Urothelium cell line (cell line): Measurements from ENCODE around the gene HASPIN.
"Not testable (repeated sequence)": the region's sequence is repeated elsewhere in the genome, so short reads cannot be mapped to it uniquely, and the experiment has no call there.

ENCODE experiments used
- DNase-seq: peaks from one replicate; pipeline ENCODE4 v3.0.0; 2011; ENCODE audit warnings: low spot score, mixed read lengths
- FAIRE-seq: peaks from 2 replicates; lab custom pipeline; 2011; peaks lifted over from hg19 to GRCh38; lab: Jason Lieb, UNC

Gene HASPIN

DNA sequence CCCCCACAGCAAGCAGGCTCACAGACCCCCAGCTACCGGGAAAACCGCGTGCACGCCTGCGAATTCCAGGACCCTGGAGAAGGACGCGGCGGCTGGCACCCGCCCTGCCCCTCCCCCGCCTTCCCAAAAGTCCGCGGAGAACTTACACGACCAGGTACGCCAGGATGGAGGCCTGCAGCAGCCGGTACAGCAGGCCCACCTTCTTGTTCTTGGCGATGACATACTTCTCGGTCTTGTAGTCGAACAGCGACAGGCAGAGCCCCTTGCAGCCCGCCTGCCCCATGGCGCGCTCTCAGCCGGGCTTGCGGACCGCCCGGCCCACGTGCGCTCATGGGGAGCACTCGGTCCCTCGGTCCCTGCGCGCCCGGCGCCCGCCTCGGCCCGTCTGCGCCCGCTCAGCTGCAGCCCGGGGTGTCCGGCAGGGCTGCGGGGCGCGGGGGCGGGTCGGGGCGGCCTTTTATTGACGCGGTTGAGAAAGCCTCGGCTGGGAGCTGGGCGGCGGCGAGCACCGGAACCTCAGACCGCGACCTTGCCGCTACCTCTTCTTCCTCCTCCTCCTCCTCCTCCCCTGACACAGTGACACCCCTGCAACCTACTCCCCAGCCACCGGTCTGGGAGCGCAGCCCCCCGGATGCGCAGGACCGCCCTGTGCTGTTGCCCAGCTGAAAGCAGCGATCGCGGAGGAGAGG, 27.8 kb upstream of the HASPIN start, which contains the start of gene P2RX5:
P2RX5 (minus strand) TSS at position 433 of the 689 bp plus-strand sequence; CDS start at position 283, 150 bp downstream.
- FAIRE-seq (no peak), DNase-seq (no peak)

DNA sequence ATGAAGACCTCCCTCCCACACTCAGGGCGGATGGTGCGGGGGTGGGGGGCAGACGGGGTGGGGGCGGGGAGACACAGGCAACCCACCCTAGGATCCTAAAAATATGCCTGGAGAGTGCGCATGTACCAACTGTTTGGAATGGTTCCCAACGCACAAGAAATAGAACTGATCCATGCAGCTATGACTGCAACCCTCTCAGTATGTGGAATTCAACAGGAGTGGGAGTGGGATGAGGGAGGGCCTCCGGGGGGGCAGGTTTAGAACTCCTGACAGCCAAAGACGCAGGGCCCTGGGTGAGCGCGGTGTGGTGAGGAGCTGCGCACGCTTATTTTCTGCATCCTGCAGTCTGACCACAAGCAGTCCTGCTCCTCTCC, 26.6 kb upstream of the HASPIN start:
- DNase-seq (no peak), FAIRE-seq (no peak)

DNA sequence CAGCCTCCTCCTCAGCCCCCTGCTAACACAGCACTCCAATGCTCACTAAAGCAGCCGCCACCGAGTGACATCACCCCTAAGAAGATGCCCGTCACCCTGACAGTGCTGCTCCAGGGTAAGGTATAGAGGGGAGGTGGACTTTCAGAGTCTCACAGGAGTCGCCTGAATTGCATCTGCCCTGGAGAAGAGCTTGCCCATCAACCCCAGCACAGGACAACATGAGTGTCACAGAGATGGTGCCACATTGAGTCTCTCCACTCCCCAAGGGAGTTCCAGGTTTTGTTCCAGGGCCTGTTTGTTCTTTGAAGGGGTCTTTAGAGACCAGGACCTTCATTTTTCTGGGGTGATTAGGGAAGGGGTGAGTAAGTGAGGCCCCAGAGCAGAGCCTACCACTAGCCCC, 25.6 kb upstream of the HASPIN start:
- FAIRE-seq (no peak), DNase-seq (no peak)

DNA sequence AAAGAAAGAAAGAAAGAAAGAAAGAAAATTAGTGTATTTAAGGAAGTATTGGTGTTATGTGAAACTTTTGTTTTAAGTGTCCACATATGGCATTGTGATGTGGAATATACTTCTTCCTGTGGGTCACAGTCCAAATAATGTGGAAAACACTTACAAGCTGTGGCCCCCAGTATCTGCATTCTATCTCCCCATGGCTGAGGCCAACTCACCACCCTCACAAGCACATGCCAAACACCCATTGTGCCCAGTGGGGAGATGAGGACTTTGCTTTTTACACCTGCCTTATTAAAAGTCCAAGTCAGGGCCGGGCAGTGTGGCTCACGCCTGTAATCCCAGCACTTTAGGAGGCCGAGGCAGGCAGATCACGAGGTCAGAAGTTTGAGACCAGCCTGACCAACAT, 23.8 kb upstream of the HASPIN start:
- no peak for FAIRE-seq
- DNase-seq: no peak

DNA sequence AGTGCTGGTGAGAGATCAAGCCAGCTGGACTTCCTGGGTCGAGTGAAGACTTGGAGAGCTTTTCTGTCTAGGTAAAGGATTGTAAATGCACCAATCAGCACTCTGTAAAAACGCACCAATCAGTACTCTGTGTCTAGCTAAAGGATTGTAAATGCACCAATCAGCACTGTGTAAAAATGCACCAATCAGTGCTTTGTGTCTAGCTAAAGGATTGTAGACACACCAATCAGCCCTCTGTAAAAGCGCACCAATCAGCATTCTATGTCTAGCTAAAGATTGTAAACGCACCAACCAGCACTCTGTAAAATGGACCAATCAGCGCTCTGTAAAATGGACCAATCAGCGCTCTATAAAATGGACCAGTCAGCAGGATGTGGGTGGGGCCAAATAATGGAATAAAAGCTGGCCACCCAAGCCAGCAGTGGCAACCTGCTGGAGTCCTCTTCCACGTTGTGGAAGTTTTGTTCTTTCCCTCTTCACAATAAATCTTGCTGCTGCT, 21.6 kb upstream of the HASPIN start:
- not testable (repeated sequence) for DNase-seq, FAIRE-seq

DNA sequence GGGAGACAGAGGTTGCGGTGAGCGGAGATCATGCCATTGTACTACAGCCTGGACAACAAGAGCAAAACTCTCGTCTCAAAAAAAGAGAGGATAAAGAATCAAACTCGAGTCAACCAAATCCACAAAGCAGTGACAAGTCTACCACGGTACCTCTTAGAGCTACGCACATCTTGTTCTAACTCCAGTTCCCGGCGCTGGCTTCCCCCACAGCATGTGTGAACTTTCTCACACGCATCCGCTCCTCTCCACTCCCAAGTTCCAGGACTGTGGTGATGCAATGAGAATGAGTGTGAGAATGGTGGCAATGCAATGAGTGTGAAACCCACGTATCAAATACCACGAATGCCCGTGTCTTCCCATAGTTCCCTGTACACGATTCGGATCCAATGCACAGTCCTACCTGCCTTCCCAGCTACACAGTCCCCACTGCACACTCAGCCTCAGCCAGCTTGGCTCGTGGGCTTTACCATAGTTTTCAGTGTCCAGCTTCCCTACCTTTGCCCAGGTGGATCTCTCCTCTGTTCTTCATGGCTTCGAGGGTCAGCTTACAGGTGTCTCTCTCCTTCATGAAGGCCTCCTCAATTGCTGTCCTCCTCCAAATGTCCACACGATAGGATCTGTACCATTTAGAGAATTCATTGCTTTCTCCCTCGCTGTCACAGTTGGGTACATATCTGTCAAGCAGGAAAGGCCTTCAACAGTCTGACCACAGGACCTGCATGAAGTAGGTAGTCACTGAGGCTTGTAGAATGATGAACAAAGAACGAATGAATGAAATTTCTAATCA, 18.6 kb upstream of the HASPIN start:
- DNase-seq (no peak), FAIRE-seq (no peak)

DNA sequence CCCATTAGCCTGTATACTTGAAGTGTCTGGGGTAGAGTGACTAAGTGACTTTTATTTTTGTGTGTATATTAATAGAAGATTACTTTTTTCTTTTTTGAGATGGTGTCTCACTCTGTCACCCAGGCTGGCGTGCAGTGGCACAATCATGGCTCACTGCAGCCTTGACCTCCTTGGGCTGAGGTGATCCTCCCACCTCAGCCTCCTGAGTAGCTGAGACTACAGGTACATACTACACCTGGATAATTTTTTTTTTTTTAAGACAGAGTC, 18.1 kb upstream of the HASPIN start:
- not testable (repeated sequence) for DNase-seq, FAIRE-seq

DNA sequence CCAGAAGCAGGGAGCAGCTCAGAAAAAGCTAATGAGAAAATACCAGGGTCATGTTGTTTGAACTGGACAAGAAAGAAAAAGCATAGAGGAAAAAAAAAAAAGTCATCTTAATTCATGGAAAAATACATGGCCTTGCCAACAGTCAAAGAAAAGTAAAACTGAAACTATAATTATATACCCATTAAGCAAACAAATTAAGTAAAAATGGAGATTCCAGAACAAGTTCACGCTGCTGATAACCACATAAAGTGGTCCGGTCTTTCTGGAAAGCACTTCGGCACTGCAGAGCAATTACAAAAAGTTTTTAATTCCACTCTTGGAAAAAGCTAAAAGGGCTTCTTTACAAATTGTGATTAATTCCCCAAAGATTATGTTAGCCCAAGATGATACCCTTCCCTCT, 15.3 kb upstream of the HASPIN start:
- FAIRE-seq: no peak

DNA sequence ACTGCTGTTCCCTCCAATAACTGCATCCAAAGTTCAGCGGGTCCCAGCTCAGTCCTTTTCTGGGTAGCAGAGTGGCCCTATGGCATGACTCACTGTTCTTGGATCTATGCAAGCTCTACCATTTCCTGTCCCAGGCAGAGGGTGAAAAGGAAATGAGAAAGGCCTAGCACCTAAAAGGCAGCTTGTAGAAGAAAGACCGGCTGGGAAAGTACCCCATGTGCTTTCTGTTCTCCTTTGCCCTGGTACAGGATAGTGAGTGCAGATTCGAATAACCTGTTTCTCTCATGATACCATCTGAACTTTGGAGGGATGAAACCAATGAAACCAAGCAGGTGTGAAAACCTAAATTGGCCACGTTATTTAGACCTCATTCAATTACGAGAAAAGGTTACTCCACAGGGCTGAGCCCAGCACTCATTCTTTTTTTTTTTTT, 12.7 kb upstream of the HASPIN start:
- no peak for FAIRE-seq
- no peak for DNase-seq

More for the DNA sequence above, 15.3 kb upstream of the HASPIN start:
- DNase-seq: no peak

DNA sequence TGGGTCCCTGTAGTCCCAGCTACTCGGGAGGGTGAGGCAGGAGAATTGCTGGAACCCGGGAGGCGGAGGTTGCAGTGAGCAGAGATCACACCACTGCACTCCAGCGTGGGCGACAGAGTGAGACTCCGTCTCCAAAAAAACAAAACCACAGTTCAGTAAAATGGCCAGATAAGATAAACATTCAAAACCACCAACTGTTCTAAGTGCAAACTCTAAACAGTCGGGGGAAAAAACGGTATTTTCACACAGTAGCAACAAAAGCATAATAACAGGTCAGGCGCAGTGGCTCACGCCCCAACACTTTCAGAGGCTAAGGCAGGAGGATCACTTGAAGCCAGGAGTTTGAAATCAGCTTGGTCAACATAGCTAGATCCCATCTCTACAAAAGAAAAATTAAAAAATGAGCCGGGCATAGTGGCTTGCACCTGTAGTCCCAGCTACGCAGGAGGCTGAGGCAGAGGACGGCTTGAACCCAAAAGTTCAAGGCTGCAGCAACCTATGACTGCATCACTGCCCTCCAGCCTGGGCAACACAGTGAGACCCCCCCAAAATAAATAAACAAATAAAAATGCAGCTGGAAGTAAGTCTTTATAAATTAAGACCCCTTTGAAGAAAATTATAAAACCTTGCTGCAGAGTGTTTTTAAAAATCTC, 10.8 kb upstream of the HASPIN start:
- no peak for DNase-seq
- no peak for FAIRE-seq

DNA sequence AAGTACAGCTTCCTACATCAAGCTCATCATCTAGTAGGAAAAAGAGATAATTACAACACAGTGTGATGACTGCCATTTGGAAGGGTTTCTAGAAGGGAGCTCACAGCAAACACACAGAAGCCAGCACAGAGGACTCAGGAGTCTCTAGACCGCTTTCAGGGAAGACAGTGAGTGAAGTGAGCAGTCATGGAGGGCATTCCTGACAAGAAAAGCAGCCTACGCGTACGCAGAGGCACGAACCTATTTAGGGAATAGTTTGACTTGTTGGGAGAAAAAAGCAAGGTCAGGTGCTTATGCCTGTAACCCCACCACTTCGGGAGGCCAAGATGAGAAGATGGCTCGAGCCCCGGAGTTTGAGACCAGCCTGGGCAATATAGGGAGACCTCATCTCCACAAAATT, 8.4 kb upstream of the HASPIN start:
- FAIRE-seq (no peak), DNase-seq (no peak)

DNA sequence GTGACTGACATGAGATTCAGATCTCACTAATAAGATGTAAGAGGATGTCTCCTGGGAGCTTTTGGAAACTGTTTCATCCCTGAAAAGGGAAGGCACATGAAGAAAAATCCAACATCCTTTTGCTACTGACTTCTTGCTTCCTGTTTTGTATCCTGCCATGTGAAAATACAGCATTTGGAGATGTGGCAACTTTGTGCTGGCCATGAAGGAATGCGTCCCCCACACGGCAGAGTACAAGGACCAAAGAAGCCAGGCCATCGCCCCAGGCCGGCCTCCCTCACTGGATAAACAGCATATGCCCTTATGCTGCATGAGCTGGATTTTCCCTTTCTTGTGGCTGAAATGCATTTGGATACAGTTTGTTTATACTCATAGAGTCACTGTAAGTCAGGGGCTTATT, 5.5 kb upstream of the HASPIN start:
- FAIRE-seq: no peak

DNA sequence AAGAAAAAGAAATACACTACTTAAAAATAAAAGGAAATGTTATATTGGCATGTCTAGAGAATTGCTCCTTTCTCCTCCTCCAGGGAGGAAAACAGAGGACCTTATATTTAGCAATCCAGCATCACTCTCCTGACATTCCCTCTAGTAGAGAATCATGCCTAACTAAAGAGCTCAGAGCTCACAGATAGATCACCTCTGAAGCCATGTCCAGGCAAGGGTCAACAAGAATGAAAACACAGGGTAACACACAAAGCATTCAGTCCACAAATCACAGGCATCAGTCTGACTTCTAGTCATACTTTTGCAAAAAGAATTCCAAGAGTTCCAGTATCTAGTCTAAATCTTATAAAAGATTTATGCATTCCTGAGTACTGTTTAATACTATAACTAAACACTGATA, 4.4 kb upstream of the HASPIN start:
- DNase-seq: no peak
- FAIRE-seq: no peak

More for the DNA sequence above, 5.5 kb upstream of the HASPIN start:
- DNase-seq: no peak

DNA sequence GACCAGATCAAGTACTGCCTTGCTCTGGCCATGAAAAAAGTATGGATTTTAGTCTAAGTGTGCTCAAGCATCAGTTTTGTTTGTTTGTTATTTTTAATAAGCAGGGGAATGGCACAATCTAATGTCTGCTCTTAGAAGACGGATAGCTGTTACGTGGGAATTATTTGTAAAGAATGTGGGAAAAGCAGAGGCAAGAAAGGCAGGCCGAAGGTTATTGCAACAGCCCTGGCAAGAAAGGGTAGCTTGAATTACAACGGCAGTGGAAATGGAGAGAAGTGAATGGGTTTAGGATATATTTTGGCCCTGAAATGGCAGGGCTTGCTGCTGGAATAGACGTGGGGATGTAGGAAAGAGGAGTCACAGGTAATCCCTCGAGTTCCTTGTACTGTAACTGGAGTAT, 987 bp upstream of the HASPIN start:
- FAIRE-seq (no peak), DNase-seq (no peak)

DNA sequence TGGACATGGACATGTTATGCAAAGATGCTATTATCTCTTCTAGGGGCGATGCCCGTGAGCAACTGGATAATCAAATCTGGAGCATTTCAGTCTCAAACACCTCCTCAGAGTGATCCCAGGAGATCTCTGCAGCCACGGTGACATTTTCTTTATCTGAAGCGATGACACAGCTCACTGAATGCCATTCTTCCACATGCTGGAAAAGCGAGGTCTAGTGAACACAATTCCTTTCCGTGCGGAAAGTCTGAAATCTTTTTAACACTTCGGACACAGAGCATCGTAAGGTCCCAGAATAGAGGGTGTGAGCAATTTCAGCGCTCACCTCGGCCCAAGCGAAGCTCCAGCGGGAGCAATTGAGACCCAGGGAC, 531 bp upstream of the HASPIN start:
- FAIRE-seq (no peak), DNase-seq (no peak)

DNA sequence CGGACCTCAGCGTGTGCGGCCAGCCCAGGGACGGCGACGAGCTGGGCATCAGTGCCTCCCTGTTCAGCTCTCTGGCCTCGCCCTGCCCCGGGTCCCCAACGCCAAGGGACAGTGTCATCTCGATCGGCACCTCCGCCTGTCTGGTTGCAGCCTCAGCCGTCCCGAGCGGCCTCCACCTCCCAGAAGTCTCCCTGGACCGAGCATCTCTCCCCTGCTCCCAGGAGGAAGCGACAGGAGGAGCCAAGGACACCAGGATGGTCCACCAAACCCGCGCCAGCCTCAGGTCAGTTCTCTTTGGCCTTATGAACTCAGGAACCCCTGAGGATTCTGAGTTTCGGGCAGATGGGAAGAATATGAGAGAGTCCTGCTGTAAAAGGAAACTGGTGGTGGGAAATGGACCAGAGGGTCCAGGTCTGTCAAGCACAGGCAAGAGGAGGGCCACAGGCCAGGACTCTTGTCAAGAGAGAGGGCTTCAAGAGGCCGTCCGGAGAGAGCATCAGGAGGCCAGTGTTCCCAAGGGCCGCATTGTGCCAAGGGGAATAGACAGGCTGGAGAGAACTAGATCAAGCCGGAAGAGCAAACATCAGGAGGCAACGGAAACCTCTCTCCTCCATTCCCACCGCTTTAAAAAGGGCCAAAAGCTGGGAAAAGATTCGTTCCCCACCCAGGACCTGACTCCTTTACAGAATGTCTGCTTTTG, 825 bp downstream of the HASPIN start:
- FAIRE-seq (no peak), DNase-seq (no peak)

DNA sequence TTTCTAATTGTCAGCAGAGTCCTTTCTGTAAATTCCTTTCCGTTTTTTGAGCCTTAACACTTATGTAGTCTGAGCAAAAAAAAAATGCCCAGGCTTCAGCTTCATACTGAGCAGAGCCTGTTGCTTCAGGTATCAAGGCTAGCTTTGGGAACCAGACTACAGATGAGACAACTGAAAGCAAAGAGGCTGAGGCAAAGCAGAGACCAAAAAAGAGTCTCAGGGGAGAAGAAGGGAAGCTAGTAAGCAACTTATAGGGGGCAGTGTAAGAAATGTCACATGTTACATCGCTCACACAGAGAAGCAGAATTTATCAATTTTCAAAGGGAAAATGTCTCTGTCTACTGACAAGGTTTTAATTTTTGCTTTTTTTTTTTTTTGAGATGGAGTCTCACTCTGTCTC, 3.3 kb downstream of the HASPIN start:
- FAIRE-seq: no peak
- no peak for DNase-seq

DNA sequence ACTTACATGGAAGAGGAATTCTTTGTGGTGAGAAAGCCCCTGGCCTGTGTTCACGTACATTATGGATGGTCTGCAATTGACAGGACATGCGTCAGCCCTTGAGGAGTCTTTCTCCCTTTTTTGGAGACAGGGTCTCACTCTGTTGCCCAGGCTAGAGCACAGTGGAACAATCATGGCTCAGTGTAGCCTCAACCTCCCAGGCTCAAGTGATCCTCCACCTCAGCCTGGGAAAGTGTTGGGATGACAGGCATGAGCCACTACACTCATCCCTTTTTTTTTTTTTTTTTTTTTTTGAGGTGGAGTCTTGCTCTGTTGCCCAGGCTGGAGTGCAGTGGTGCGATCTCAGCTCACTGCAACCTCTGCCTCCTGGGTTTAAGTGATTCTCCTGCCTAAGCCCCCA, 4.4 kb downstream of the HASPIN start:
- DNase-seq, FAIRE-seq: not testable (repeated sequence)

DNA sequence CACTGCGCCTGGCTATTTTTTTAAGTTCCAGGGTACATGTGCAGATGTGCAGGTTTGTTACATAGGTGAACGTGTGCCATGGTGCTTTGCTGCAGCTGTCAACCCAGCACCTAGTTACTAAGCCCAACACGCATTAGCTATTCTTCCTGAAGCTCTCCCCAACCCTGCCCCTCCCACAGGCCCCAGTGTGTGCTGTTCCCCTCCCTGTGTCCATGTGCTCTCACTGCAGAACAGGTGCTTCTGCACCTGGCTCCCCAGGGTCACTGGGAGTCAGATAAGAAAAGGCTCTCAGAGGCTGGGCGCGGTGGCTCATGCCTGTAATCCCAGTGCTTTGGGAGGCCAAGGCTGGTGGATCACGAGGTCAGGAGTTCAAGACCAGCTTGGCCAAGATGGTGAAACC, 6.2 kb downstream of the HASPIN start:
- no peak for FAIRE-seq
- DNase-seq: no peak

DNA sequence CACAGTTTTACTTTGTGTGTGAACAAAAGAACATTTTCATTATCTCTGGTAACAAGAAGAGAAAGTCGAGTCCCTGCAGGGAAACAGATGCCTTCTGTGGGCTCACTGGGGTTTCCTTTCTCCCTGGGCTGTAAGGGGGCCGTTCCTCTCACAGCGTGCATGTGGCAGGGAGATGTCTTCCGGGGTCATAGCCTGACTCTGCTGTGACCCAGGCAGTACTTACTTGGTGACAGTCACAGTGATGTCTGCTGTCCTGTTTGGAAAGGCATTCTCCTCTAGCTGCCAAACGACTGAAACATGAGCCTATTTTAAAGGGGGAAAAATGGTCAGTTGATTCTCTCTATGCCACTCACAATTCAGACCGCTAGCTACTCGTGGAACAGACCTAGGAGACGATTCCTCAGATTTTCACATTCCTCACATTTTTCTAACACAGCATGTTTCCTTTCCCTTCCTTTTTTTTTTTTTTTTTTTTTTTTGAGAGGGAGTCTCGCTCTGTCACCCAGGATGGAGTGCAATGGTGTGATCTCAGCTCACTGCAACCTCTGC, 7.3 kb downstream of the HASPIN start:
- FAIRE-seq (no peak), DNase-seq (no peak)

DNA sequence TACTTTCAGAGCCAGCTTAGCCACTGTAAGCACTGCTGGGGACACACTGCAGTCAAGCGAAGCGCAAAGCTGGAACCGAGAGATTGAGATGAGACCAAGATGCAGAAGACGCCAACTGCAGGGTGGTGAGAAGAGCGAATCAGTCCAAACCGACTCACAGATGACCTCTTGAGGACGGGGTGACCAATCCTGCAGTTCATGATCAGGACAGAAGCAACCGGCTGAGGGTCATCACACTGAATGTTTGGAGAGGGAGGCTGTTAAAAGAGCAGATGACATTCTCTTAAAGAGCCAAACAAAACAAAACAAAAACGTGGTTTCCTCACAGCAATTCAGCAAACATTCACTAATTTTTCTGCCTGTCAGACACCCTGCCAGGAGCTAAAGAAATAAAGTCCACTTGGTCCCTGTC, 8.5 kb downstream of the HASPIN start:
- DNase-seq (no peak), FAIRE-seq (no peak)
